ENCODE measurements around the gene CTSH.
A peak's percentile ranks its signal among the peaks of the same experiment; 100 is the strongest.

Gene CTSH

DNA sequence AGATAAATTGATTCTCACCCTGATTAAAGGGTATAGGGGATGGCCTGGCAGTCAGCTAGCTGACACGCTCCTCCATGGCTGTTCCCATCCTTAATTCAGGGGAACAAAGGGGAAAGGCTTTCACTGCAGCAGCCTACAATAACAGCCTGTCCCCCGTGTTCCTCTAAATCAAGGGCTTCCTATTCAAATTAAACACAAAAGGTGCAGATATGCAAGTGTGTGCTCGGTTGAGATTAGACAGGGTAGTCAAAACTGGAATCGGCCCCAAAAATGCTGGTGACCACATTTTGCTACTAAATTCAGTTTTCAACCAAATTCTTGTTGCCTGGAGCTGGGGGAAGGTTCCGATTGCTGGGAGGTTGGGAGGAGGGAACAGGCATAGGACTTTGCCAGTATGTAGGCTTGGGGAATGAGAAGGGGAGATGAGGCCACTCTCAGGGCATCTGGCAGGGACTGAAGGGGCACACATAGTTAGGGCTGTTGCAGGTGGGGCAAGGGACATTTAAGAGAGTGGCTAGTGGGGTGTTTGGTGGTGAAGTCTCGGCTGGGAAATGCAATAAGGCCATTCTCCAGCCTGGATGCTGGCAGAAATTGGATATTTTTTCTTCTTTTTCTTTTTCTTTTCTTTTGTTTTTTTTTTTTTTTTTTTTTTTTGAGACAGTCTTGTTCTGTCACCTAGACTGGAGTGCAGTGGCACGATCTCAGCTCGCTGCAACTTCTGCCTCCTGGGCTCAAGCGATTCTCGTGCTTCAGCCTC is 32.9 kb upstream of the CTSH start:
- no peak for DNase-seq

DNA sequence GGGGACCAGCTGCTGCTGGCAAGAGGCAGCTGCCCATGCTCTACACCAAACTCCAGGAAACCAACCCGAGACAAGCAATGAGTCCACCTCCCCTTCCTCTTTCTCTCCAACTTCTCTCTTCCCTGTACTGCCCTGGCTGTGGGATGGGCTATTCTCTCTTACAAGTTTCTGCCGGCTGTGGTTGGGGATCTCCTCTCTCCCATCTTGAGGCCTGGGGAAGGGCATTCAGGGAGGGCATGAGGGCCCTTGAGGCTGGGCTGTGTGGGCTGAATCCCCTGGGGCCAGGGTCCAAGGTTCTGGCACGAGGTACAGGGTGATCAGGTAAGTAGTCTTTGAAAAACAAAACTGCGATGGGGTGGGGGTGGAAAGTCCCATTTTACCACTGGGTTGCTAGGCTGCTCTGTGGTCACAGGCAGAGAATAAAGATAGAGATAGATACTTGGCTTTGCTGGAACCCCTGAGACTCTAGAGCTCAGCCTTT is 32.3 kb upstream of the CTSH start:
- DNase-seq, result no peak

GRCh38 chr15:78976691-78977090 is 31.8 kb upstream of the CTSH start:
- DNase-seq, result no peak

DNA sequence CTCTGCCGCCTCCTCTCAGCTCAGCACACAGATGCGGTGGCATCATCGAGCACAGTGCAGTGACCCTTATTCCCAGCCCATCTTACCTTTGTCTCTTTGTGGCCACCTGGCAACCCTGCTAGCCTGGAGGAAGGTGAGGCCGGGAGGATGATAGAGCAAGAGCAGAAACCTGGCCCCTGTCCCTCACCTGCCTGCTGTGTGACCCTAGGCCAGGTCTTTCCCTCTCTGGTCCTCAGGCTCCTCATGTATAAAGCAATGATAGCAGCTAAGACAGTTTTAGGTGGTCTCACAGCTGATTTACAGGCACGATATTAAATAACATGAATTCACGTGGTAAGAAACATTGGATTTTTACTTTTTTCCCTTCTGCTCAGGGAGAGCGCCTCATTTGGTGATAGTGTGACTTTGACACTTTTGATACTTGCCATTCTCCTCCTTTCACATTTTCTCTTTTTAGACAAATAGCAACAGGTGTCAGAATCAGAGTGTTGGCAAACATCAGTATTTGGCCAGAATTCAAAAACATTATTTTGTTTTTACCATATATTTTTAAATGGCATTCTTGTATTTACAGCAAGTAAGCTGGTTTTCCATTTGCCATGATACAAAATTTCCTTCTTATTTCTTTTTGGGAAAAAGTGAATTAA is 29.5 kb upstream of the CTSH start:
- DNase-seq, result no peak

DNA sequence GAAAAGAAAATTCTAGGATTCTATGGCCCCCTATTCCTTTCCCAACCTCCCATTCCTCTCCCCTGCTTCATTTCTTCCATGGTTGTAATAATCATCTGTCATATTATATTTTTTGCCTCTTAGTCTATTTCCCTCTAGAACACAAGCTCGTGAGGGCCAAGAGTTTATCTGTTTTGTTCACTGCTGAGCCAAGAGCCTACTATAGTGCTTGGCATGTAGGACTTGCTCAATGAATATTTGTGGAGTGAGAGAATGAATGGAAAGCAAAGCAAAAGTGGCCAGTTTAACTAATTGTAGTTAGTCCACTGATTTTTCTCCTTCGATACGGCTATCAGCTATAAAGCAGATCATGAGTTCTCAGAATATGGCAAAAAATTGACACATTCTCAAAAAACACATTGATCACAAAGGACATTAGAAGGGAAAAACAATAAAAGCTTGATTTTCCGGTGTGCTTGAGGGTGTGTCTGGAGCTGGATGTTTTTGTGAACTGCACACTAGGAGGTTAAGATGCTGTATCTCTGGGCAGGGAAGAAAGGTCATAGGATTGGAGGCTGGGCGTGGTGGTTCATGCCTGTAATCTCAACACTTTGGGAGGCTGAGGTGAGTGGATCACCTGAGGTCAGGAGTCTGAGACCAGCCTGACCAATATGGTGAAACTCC is 25.0 kb upstream of the CTSH start:
- no peak for DNase-seq

DNA sequence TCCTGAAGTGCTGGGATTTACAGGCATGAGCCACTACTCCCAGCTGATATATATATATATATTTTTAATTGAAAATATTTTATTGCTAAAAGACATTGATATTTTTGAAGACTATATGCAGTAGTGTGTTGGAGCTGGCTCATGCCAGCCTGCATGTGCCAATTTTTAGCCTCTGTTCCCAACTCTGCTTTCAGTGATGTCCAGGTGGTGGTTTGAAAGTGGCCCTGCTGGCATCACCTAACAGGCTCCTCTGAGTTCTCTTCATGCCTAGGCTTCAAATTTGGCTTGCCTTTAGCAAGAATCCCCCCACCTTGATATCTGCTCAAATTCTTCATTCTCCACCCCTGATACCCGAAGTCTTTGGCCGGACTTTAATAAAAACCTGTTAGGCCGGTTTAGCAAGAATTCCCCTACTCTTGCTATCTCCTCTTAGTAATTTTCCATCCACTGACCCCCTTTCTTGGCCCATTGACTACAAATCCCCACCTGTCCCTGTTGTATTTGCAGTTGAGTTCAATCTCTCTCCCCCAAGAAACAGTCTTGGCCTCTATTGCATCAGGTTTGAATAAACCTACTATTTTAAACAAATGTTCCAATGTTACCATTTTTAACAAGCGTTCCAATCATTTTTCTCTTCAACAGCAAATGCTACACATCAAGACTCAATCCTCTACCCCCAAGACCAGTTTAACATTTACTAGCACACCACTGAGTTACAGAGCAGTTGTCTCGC is 23.9 kb upstream of the CTSH start:
- no peak for DNase-seq

GRCh38 chr15:78968114-78968513 is 23.3 kb upstream of the CTSH start:
- DNase-seq, result no peak

DNA sequence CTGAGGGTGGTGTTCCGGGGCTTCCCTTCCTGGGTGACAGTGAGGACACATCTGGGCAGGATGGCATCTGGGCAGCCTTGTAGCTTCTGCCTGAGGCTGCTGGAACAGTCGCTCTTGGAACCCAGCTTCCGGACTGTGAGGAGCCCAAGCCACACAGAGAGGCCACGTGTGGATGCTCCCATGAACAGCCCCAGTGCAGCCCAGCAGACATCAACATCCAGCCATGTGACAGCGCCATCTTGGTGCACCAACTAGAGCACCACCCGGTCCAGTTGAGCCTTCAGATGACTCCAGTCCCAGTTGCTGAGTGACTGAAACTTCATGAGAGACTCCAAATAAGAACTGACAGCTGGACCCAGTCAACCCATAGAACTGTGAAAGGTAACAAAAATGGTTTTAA is 15.5 kb upstream of the CTSH start:
- DNase-seq, result no peak

GRCh38 chr15:78959360-78959759 is 14.5 kb upstream of the CTSH start:
- DNase-seq, result no peak

DNA sequence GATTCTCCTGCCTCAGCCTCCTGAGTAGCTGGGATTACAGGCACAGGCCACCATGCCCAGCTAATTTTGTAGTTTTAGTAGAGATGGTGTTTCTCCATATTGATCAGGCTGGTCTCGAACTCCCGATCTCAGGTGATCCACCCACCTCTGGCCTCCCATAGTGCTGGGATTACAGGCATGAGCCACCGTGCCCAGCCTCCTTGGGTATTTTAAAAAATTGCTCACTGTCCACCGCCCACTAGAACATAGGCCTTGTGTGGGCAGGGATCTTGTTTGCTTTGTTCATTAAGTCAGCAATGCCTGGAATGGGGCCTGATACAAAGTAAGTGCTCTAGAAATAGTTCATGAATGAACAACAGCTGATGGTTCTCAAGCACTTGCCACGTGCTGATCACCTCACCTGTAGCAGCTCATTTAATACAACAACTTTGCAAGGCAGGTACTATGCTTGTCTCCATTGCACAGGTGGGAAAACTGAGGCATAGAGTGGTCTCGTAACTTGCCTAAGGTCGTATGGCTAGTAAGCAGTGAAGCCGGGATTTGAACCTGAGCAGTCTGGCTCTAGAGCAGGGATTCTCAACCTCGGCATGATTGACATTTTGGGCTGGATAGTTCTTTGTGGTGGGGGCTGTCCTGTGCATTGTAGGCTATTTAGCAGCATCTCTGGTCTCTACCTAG is 12.7 kb upstream of the CTSH start:
- DNase-seq, result no peak

GRCh38 chr15:78956937-78957336 is 12.1 kb upstream of the CTSH start:
- DNase-seq, result no peak

DNA sequence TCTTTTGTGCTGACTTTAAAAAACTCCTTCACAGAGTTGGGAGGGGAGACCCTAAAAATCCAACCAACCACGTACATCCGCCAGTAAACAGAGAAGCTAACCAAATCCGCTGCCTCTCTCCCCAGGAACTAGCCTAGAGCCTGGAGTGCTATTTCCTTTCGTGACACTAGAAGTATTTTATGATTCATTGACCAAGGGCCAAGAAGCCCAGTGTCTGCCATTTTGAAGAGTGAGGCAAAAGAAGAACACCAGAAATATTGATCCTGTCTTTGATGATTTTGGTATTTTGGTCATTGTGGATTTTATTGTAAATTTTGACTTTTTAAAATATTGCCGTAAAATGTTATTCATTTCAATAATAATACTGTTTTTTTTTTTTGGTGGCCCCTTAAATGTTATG is 10.5 kb upstream of the CTSH start:
- no peak for DNase-seq

- no peak for DNase-seq
Measured at GRCh38 chr15:78951841-78952238, 7.0 kb upstream of the CTSH start.

DNA sequence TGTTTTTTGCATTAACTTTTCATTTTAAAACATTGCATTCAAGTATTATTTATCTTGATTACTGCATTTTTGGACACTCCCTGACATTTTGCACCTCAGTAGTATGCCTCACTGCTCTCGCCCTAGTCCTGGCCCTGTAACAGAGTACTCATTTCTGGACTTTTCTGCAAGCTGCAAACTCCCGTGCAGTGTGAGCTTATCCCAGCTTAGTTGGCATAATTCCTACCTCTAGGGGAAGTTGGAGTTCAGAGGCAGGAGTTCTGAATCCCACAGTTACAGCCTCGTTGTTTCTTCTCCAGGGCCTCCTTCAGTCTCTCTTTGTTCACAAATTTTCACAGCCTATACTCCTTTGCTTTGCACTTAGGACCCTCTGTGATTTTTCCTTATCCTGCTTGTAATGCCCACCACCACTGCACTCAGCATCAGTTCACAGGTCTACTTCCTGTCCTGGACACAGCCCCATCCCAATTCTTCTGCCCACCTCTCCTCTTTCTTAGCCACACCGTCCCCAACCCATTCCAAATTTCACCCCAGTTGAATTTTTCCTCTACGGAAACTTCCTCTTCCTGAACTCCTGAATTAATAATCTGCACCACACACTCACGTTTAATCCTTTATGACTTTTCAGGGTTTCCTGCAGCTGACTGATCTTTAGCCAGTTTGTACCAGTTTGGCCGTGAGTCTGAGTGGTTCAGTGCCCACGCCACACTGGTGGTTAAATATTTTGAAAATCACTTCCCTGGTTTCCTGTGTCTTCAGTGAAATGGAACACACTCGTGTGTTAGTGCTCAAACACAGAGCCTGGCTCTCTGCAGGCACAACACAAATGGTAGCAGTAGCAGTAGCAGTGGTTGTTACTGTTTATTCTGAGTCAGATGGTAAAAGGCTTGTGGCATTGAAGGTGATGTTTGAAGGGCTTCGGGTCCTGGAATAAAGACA is 6.3 kb upstream of the CTSH start:
- DNase-seq, result no peak

- DNase-seq, result no peak
Measured at GRCh38 chr15:78950343-78950742, 5.5 kb upstream of the CTSH start.

DNA sequence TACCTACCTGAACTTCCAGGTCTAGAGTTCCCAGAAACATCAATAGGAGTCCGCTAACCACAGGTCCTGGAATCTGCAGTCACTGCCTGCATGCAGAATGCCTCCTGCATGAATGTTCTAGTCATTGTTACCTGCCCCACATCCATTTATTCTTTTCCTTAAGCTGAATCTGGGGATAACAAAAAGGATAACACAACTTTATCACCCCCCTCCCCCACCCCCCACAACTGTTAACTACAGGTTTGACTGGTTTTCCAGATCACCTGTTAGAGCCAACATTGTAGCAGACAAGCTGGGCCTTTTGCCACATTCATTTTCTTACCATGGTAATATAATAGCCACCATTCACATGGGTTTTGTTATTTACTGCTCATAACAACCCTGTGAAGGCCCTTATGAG is 4.6 kb upstream of the CTSH start:
- no peak for DNase-seq

- DNase-seq, result no peak
Measured at GRCh38 chr15:78947506-78947905, 2.7 kb upstream of the CTSH start.

DNA sequence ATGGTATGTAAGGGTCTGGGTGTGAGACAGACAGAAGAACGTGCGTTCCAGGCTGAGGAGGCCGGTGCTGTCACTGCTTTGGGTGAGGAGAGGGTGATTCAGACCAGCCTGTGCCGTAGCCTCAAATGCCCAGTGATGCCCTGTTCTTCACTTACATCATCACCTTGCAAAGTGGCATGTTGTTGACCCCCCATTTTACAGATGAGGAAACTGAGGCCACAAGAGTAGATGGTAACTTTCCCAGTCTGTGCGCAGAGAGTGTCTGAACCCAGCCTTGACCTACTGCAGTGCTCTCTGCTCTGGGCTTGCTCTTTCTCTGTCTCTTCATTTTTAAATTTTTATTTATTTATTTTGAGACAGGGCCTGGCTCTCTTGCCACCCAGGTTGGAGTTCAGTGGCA is 1.6 kb upstream of the CTSH start:
- DNase-seq, result no peak

DNA sequence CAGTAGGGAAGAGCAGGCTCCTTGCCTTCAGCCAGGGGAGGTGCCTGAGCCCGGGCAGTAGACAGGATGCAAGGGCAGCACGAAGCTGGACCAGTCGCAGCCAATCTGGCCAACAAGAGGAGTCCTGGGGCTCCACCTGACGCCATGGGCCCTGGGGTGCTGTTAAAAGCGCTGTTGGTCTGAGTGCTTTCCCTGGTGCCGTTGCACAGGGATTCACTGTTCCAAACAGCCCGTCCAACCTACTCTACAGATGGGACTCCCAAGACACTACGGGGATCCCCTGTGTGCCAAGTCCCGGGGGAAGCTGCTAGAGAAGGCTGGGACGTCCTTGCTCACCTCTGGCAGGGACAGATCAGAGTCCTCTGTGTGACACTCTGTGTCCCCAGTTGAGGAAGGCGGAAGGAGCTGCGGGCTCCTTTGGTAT is 632 bp downstream of the CTSH start:
- DNase-seq, result peak; percentile 19

GRCh38 chr15:78943692-78944091 is 1.2 kb downstream of the CTSH start:
- no peak for DNase-seq

- no peak for DNase-seq
Measured at GRCh38 chr15:78942741-78943140, 2.1 kb downstream of the CTSH start.

Data from retina (tissue), 1 donor.